Measurements from ENCODE around the gene SVOPL. TPM values are rescaled to one million over a fixed set of nuclear protein-coding genes. Genes with fewer than 3 reads are reported as not detected.

SVOPL gene
- total RNA-seq, 4 donors from 2014 or later, result not detected

DNA sequence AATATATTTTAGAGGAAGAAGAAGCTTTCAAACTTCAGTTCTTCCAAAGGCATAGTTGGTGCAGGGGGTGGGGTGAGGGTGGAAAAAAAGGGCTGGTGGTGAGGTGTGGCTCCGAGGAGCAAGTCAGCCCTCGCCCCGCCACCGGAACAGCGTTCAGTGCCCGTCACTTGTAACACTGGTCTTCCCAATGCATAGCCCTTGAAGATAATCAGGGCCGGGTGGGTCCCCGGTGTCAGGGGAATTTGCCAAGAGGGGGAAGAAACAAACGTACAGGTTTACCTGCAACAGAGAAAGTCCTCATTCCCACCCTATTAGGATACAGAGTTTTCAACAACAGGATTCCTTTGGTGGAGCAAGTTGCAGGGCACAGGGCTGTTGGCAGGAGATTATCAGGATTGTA is 1.5 kb downstream of the SVOPL start:
- TF ChIP-seq, protein P1, sequence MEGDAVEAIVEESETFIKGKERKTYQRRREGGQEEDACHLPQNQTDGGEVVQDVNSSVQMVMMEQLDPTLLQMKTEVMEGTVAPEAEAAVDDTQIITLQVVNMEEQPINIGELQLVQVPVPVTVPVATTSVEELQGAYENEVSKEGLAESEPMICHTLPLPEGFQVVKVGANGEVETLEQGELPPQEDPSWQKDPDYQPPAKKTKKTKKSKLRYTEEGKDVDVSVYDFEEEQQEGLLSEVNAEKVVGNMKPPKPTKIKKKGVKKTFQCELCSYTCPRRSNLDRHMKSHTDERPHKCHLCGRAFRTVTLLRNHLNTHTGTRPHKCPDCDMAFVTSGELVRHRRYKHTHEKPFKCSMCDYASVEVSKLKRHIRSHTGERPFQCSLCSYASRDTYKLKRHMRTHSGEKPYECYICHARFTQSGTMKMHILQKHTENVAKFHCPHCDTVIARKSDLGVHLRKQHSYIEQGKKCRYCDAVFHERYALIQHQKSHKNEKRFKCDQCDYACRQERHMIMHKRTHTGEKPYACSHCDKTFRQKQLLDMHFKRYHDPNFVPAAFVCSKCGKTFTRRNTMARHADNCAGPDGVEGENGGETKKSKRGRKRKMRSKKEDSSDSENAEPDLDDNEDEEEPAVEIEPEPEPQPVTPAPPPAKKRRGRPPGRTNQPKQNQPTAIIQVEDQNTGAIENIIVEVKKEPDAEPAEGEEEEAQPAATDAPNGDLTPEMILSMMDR (IDR thresholded peaks at IDR 0.05; ENCODE audit: low read depth), result no peak

DNA sequence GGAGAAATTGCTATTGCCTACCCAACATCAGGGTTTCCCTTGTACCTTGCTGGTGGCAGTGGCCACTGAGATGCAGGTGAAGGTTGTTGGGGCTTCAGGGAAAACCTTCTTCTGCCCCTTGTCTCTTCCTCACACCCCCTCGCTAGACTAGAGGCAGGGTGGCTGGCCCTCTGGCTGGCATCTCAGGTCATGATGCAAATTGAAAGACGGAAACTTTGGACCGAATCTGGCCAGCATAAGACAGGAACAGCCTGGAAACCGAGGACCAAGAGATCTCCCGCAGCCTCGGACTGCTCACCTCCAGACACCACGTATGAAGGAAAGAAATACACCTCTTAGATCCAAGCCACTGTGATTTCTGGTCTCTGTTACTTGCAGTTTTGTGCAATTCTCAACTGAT is 2.9 kb downstream of the SVOPL start:
- TF ChIP-seq, protein P1 (IDR thresholded peaks at IDR 0.05; ENCODE audit: low read depth), result no peak

DNA sequence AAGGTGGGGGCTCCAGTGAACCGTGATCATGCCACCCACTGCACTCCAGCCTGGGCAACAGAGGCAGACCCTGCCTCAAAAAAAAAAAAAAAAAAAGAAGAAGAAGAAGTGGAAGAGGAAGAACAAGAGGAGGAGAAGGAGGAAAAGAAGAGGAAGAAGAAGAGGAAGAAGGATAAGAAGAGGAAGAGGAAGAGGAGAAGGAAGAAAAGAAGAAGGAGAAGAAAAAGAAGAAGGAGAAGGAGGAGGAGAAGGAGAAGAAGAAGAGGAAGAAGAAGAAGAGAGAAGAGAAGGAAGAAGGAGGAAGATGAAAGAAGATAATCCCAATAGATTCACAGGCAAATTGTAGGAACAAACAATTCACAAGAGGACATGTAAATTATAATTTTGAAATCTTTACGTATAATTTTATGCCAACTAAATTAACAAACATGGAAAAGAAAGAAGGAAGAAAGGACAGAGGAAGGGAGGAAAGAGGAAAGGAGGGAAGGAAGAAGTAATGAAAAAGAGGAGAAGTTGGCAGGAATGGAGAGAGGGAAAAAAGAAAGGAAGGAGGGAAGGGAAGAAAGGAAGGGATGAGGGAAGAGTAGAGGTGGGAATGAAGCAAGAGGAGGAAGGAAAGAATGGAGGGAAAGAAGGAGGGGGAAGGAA is 3.5 kb downstream of the SVOPL start:
- TF ChIP-seq, protein P1 (IDR thresholded peaks at IDR 0.05; ENCODE audit: low read depth), result no peak

DNA sequence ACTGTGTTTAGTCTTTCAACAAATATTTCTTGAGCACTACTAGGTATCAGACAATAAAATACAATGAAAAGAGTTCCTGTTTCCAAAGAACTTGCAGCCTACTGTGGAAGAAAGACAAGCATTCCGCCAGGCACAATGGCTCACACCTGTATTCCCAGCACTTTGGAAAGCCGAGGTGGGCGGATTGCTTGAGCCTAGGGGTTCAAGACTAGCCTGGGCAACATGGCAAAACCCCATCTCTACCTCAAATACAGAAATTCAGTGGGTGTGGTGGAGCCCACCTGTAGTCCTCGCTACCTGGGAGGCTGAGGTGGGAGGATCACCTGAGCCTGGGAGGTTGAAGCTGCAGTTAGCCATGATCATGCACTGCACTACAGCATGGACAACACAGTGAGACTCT is 6.1 kb downstream of the SVOPL start:
- TF ChIP-seq, protein P1 (IDR thresholded peaks at IDR 0.05; ENCODE audit: low read depth), result no peak

DNA sequence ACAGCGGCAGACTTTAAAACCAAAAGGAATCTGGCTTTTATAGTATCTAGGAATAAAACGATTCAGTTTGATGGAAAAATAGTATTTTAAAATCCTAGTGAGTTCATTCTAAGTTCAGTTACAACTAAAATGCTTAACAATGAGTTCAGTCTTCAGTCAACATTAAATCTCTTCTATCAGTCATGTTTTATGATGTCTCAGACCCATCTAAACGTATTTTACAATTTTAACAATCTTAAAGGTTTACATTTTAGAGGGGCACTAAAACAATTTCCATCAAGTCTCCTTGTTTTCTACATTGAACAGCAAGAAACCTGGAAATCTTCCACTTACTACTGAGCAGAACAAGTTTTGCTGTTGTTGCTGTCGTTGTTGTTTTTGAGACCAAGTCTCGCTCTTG is 10.0 kb downstream of the SVOPL start:
- TF ChIP-seq, protein P1 (IDR thresholded peaks at IDR 0.05; ENCODE audit: low read depth), result no peak

DNA sequence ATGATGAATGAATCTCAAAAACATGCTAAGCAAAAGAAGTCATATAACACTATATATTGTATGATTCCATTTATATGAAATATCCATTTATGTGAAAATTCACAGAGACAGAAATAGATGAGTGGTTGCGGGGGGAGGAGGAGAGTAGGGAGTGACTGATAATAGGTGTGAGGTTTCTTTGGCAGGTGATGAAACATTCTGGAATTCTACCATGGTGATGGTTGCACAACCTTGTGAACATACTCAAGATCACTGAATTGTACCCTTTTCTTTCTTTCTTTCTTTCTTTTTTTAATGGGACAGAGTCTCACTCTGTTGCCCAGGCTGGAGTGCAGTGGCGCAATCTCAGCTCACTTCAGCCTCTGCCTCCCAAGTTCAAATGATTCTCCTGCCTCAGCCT is 10.7 kb downstream of the SVOPL start:
- TF ChIP-seq, protein P1 (IDR thresholded peaks at IDR 0.05; ENCODE audit: low read depth), result no peak

- TF ChIP-seq, protein P1 (IDR thresholded peaks at IDR 0.05; ENCODE audit: low read depth), result no peak
Measured at GRCh38 chr7:138684340-138684739, 16.8 kb downstream of the SVOPL start.

Data from subcutaneous adipose tissue (tissue), 4 donors.